Sigmoid colon (tissue), 7 donors: ENCODE results near the gene NEO1. TPM values are rescaled to one million over a fixed set of nuclear protein-coding genes. Genes with fewer than 3 reads are reported as not detected.

Source experiments
- DNase-seq: peaks from one replicate; pipeline ENCODE4 v3.0.0-alpha.2; 2019
- H3K27ac ChIP-seq, 4 donors: fragments of 200-600 bp; sonication (generic); one replicate each; pipeline ENCODE4 v1.5.1; 2016 to 2019; ENCODE audit warnings: mild to moderate bottlenecking in 1 of 4
- H3K27me3 ChIP-seq, 3 donors: fragments of 200-600 bp; sonication (generic); one replicate each; pipeline ENCODE4 v1.5.1; 2019; ENCODE audit warnings: mild to moderate bottlenecking in 1 of 3
- H3K36me3 ChIP-seq, 4 donors: fragments of 200-600 bp; sonication (generic); one replicate each; pipeline ENCODE4 v1.5.1; 2016 to 2019
- H3K4me1 ChIP-seq, 4 donors: fragments of 200-600 bp; sonication (generic); one replicate each; pipeline ENCODE4 v1.5.1; 2017 to 2019
- H3K4me3 ChIP-seq, 4 donors: fragments of 200-600 bp; sonication (generic); one replicate each; pipeline ENCODE4 v1.5.1; 2017 to 2019; ENCODE audit warnings: mild to moderate bottlenecking in 2 of 4, moderate library complexity in 1 of 4
- H3K9me3 ChIP-seq, 4 donors: fragments of 200-600 bp in 3 of 4; sonication (generic) in 3 of 4; one replicate each; pipeline versions ENCODE4 v1.5.1 to v1.6.1; 2013 to 2019
- EP300 ChIP-seq, 4 donors: sonication (generic); formaldehyde crosslinking; IDR thresholded peaks; one replicate each; pipeline ENCODE4 v1.6.1; 2017; ENCODE audit warnings: antibody characterized with exemption in 4 of 4
- POLR2A ChIP-seq, 2 donors: fragments of 450-650 bp; IDR thresholded peaks; one replicate each; pipeline ENCODE4 v1.6.1; 2016; ENCODE audit warnings: antibody characterized with exemption in 2 of 2, mild to moderate bottlenecking in 2 of 2, moderate library complexity in 2 of 2
- POLR2AphosphoS5 ChIP-seq, 4 donors: sonication (generic); formaldehyde crosslinking; IDR thresholded peaks; one replicate each; pipeline ENCODE4 v1.6.1; 2017; ENCODE audit warnings: antibody characterized with exemption in 4 of 4
- WGBS, 2 donors: extraction: QIAGEN DNeasy Blood & Tissue Kit; methylation state at CpG; one replicate each; pipeline ENCODE4 v1.1.7; 2013; 5-methylcytosine and 5-hydroxymethylcytosine counted together
- intact Hi-C: fragments of 100-400 bp; cut with DNase I; formaldehyde crosslinking; loops from one replicate; pipeline ENCODE4 v1.15.1; 2023
- polyA plus RNA-seq, 3 donors: library from polyadenylated mRNA; stranded (reverse); fragments of 200-250 nt; gene quantifications; one replicate each; pipeline ENCODE4 v1.2.3, GENCODE V29; 2013
- total RNA-seq, 4 donors: library from RNA; depleted of rRNA; stranded (reverse); fragments of >200 nt; gene quantifications; one replicate each; pipeline ENCODE4 v1.1.0, GENCODE V29; 2016
- TF ChIP-seq, protein P1 (sequence below), 4 experiments: fragments of 450-650 bp in 3 of 4; fragments of 200-600 bp in 1 of 4; IDR thresholded peaks; one replicate each; pipeline ENCODE4 v1.5.1; 2016 to 2019; ENCODE audit warnings: antibody characterized with exemption in 4 of 4, mild to moderate bottlenecking in 3 of 4, moderate library complexity in 2 of 4
- donor health status: healthy with polysubstance abuse.
- donor health status: Bipolar disorder and iron deficiency.
- donor health status: healthy.

NEO1 gene
- total and polyA plus RNA-seq, 7 donors: 9.0 to 56.5 (median 26.8) TPM

DNA sequence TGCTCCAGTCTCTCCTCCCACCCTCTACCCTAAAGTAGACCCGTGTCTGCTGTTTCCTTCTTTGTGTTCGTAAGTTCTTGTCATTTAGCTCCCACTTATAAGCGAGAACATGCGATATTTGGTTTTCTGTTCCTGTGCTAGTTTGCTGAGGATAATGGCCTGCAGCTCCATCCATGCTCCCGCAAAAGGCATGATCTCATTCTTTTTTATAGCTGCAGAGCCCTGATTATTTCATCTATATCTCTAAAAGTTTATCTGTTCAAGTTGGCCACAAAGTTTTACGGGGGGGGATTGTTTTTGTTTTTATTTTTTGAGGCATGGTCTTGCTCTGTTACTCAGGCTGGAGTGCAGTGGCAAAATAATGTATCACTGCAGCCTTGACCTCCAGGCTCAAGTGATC, 4.4 kb upstream of the NEO1 start:
- WGBS, 2 donors: 85 to 86% methylated on average over 6 of the region's 6 CpGs

GRCh38 chr15:73048624-73049295, 3.5 kb upstream of the NEO1 start:
- H3K9me3 ChIP-seq: no peaks in the 10 kb centered on the region
- no peaks in the 10 kb centered on the region for H3K36me3 ChIP-seq
- no peak for DNase-seq
- no peak for TF ChIP-seq EP300 (IDR thresholded peaks at IDR 0.05)
- TF ChIP-seq, protein P1, sequence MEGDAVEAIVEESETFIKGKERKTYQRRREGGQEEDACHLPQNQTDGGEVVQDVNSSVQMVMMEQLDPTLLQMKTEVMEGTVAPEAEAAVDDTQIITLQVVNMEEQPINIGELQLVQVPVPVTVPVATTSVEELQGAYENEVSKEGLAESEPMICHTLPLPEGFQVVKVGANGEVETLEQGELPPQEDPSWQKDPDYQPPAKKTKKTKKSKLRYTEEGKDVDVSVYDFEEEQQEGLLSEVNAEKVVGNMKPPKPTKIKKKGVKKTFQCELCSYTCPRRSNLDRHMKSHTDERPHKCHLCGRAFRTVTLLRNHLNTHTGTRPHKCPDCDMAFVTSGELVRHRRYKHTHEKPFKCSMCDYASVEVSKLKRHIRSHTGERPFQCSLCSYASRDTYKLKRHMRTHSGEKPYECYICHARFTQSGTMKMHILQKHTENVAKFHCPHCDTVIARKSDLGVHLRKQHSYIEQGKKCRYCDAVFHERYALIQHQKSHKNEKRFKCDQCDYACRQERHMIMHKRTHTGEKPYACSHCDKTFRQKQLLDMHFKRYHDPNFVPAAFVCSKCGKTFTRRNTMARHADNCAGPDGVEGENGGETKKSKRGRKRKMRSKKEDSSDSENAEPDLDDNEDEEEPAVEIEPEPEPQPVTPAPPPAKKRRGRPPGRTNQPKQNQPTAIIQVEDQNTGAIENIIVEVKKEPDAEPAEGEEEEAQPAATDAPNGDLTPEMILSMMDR (IDR thresholded peaks at IDR 0.05): no peak
- no peak for TF ChIP-seq POLR2A (IDR thresholded peaks at IDR 0.05)
- TF ChIP-seq POLR2AphosphoS5 (IDR thresholded peaks at IDR 0.05): no peak
- intact Hi-C loops: no loop called here
- H3K4me3 ChIP-seq: no peak overlapping the region
- no peak overlapping the region for H3K27ac ChIP-seq
- H3K4me1 ChIP-seq: peaks cover 0 to 14% (median 6%) of the 10 kb centered on the region in 4 donors
- WGBS, 2 donors: 43 to 57% methylated on average over 3 of the region's 3 CpGs
- no peaks in the 10 kb centered on the region for H3K27me3 ChIP-seq

More for the DNA sequence above, 4.4 kb upstream of the NEO1 start:
- H3K4me3 ChIP-seq: no peak overlapping the region
- no peak for TF ChIP-seq POLR2A (IDR thresholded peaks at IDR 0.05)
- TF ChIP-seq, protein P1 (IDR thresholded peaks at IDR 0.05): no peak
- no peak for TF ChIP-seq EP300 (IDR thresholded peaks at IDR 0.05)
- no peak for TF ChIP-seq POLR2AphosphoS5 (IDR thresholded peaks at IDR 0.05)
- no peaks in the 10 kb centered on the region for H3K9me3 ChIP-seq
- H3K4me1 ChIP-seq: peaks cover 0 to 8% (median 2%) of the 10 kb centered on the region in 4 donors
- intact Hi-C loops: no loop called here
- no peaks in the 10 kb centered on the region for H3K27me3 ChIP-seq
- no peak overlapping the region for H3K27ac ChIP-seq
- no peak for DNase-seq
- no peaks in the 10 kb centered on the region for H3K36me3 ChIP-seq

DNA sequence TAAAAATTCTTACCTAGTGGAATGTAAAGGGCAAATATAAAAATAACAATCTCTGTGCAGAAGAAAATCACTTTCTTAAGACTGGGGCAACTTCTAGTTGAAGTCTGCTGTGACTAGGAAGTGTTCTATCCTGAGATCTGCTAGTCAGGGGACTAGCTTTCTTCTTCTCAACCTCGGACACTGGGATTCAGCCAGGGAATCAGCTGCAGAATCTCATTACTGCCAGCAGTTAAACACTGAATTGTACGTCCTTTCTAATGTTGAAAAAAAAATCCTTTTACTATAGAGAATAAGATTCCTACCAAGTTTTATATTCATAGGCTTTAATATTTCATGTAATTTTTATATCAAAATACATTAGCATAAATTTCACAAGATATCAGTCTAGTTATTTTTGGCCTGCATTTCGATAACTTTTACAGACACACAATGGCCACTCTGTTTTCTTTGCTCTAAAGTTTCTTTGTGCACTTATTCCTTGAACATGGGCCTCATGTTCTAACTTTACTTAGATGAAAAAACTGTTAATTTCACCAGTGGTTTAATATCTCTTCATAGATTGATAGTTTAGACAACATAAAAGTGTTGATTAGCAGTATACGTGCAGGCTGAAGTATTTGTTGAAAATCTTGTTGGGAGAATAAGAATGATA, 2.6 kb upstream of the NEO1 start:
- 71 to 82% methylated on average over 4 of the region's 4 CpGs for WGBS, 2 donors
- intact Hi-C loops: loop anchor here (5.0 to 10.0 kb wide), 2 partner anchors 365 to 672 kb away; partner anchors contain the start of genes BBS4, HEXA and HIGD2B
- no peak overlapping the region for H3K27ac ChIP-seq
- H3K36me3 ChIP-seq: no peaks in the 10 kb centered on the region
- TF ChIP-seq POLR2A (IDR thresholded peaks at IDR 0.05) (no peak), EP300 (IDR thresholded peaks at IDR 0.05) (no peak), POLR2AphosphoS5 (IDR thresholded peaks at IDR 0.05) (no peak)
- TF ChIP-seq, protein P1 (IDR thresholded peaks at IDR 0.05): no peak
- H3K4me1 ChIP-seq: peaks cover 0 to 24% (median 11%) of the 10 kb centered on the region in 4 donors
- no peaks in the 10 kb centered on the region for H3K9me3 ChIP-seq
- H3K4me3 ChIP-seq: no peak overlapping the region
- H3K27me3 ChIP-seq: no peaks in the 10 kb centered on the region
- no peak for DNase-seq

DNA sequence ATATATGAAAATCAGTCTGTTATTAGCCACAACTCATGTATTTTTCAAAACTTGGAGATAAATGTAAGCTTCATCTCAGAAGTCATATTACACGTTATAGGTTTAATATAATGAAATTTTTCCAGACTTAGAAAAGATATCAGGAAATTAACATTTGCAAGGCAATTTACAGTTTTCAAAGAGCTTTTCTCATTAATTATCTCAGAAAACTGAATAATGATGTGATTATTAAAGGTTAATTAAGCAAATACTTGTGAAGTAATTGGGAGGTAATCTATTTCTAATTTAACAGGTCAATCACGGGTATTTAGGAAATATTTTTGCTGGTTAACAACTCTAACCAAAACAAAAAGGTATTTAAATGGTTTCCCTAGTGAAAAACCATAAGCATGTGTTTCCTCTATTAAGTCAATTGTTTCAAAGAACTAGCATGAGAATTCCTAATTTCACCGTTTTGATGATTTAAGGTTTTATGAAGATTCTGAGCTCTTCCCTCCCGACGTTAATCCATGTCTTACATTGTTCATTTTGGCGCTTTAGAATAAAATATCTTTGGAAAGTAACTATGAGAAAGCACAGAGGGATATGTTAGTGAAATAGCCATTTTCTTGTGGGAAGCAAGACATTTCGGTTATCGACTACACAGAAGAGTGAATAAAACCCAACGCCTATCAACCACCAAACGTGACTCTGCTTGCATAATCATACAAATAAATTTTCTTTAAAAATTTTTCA, 1.5 kb upstream of the NEO1 start:
- 14 to 26% methylated on average over 10 of the region's 10 CpGs for WGBS, 2 donors
- Histone ChIP-seq H3K4me1 (peaks cover 0 to 32% (median 15%) of the 10 kb centered on the region in 4 donors), H3K9me3 (no peaks in the 10 kb centered on the region), H3K4me3 (peak overlapping the region in 3 of 4 donors; percentile 85 to 93 (median 87)), H3K27me3 (no peaks in the 10 kb centered on the region), H3K36me3 (no peaks in the 10 kb centered on the region), H3K27ac (peak overlapping the region; percentile 96 to 97 (median 96))
- intact Hi-C loops: loop anchor here (5.0 to 10.0 kb wide), 2 partner anchors 366 to 673 kb away; partner anchors contain the start of genes BBS4, HEXA and HIGD2B
- TF ChIP-seq EP300 (IDR thresholded peaks at IDR 0.05) (no peak), POLR2AphosphoS5 (IDR thresholded peaks at IDR 0.05) (no peak), POLR2A (IDR thresholded peaks at IDR 0.05) (no peak)
- TF ChIP-seq, protein P1 (IDR thresholded peaks at IDR 0.05): no peak
- DNase-seq: no peak
